Neural progenitor cell (in vitro differentiated cells): ENCODE measurements around the gene CDC42SE2. TPM values are rescaled to one million over a fixed set of nuclear protein-coding genes. Genes with fewer than 3 reads are reported as not detected.

ENCODE experiments used
- DNase-seq: peaks from one replicate; pipeline ENCODE4 v3.0.0-alpha.2; 2016; ENCODE audit warnings: low spot score
- H2AFZ ChIP-seq: fragments of 200-600 bp; sonication (generic); replicated peaks from 2 replicates; pipeline ENCODE4 v1.6.1; 2016; ENCODE audit warnings: antibody characterized with exemption
- H3F3A ChIP-seq: fragments of 200-600 bp; sonication (generic); 2 replicates; pipeline ENCODE4 v1.6.1; 2016; ENCODE audit warnings: antibody characterized with exemption, low read depth
- H3K27ac ChIP-seq: fragments of 200-600 bp; sonication (generic); 2 replicates; pipeline ENCODE4 v1.5.1; 2016; ENCODE audit warnings: mild to moderate bottlenecking
- H3K27me3 ChIP-seq: fragments of 200-600 bp; sonication (generic); 2 replicates; pipeline ENCODE4 v1.6.1; 2016; ENCODE audit warnings: mild to moderate bottlenecking, moderate library complexity
- H3K36me3 ChIP-seq: fragments of 200-600 bp; sonication (generic); 2 replicates; pipeline ENCODE4 v1.5.1; 2016
- H3K4me1 ChIP-seq: fragments of 200-600 bp; sonication (generic); 2 replicates; pipeline ENCODE4 v1.6.1; 2016; ENCODE audit warnings: mixed run types
- H3K4me2 ChIP-seq: fragments of 200-600 bp; sonication (generic); 2 replicates; pipeline ENCODE4 v1.6.1; 2016
- H3K4me3 ChIP-seq: fragments of 200-600 bp; sonication (generic); 2 replicates; pipeline ENCODE4 v1.5.1; 2016
- H3K79me2 ChIP-seq: fragments of 200-600 bp; sonication (generic); 2 replicates; pipeline ENCODE4 v1.6.1; 2016; ENCODE audit warnings: low read depth
- H3K9ac ChIP-seq: fragments of 200-600 bp; sonication (generic); 2 replicates; pipeline ENCODE4 v1.6.1; 2016
- H3K9me3 ChIP-seq: fragments of 200-600 bp; sonication (generic); 2 replicates; pipeline ENCODE4 v1.5.1; 2016; ENCODE audit warnings: low read depth
- H4K20me1 ChIP-seq: fragments of 200-600 bp; sonication (generic); 2 replicates; pipeline ENCODE4 v1.6.1; 2016; ENCODE audit warnings: low read depth
- H3K27ac Mint-ChIP-seq: 3 replicates; pipeline ENCODE4 v1.8.0; 2021; ENCODE audit warnings: mixed read lengths
- H3K27me3 Mint-ChIP-seq: 2 replicates; pipeline ENCODE4 v1.8.0; 2022; ENCODE audit warnings: low read depth, mild to moderate bottlenecking, inconsistent platforms, moderate library complexity, mixed read lengths; ENCODE audit not compliant: insufficient read depth
- H3K36me3 Mint-ChIP-seq: 3 replicates; pipeline ENCODE4 v1.8.0; 2021; ENCODE audit warnings: mixed read lengths
- H3K4me1 Mint-ChIP-seq: 3 replicates; pipeline ENCODE4 v1.8.0; 2021; ENCODE audit warnings: mixed read lengths
- H3K4me3 Mint-ChIP-seq: 3 replicates; pipeline ENCODE4 v1.8.0; 2021; ENCODE audit warnings: mild to moderate bottlenecking, moderate library complexity, mixed read lengths
- H3K9me3 Mint-ChIP-seq: 3 replicates; pipeline ENCODE4 v1.8.0; 2020; ENCODE audit warnings: mixed read lengths
- CTCF ChIP-seq: fragments of 200-600 bp; sonication (generic); IDR thresholded peaks from 2 replicates; pipeline ENCODE4 v1.5.1; 2017; ENCODE audit warnings: antibody characterized with exemption, mild to moderate bottlenecking
- EZH2 ChIP-seq: fragments of 200-600 bp; sonication (generic); IDR thresholded peaks from 2 replicates; pipeline ENCODE4 v1.6.1; 2017; ENCODE audit warnings: antibody characterized with exemption, mild to moderate bottlenecking, moderate library complexity
- EZH2phosphoT487 ChIP-seq: fragments of 200-600 bp; sonication (generic); IDR thresholded peaks from 2 replicates; pipeline ENCODE4 v1.6.1; 2017; ENCODE audit warnings: antibody characterized with exemption
- total RNA-seq: library from RNA; depleted of rRNA; stranded (reverse); fragments of >200 nt; gene quantifications from 2 replicates; pipeline ENCODE4 v1.2.3, GENCODE V29; 2015; ENCODE audit warnings: low replicate concordance

Gene CDC42SE2
- total RNA-seq, 1 donor from 2014 or later: 79.9 TPM

GRCh38 chr5:131256507-131256823 is 7.4 kb upstream of the CDC42SE2 start:
- peaks cover 2% of the 10 kb centered on the region for H3K27me3 Mint-ChIP-seq
- Histone ChIP-seq H3K4me1 (no peaks in the 10 kb centered on the region), H3K27ac (no peak overlapping the region), H2AFZ (no peak overlapping the region), H4K20me1 (no peaks in the 10 kb centered on the region), H3K27me3 (no peaks in the 10 kb centered on the region), H3K4me2 (no peak overlapping the region), H3K4me3 (no peak overlapping the region), H3K79me2 (no peaks in the 10 kb centered on the region), H3K9me3 (no peaks in the 10 kb centered on the region), H3K36me3 (no peaks in the 10 kb centered on the region), H3F3A (no peaks in the 10 kb centered on the region), H3K9ac (no peak overlapping the region)
- DNase-seq: no peak
- H3K4me1 Mint-ChIP-seq: no peaks in the 10 kb centered on the region
- no peaks in the 10 kb centered on the region for H3K36me3 Mint-ChIP-seq
- no peaks in the 10 kb centered on the region for H3K9me3 Mint-ChIP-seq
- H3K4me3 Mint-ChIP-seq: no peak overlapping the region
- no peak overlapping the region for H3K27ac Mint-ChIP-seq
- TF ChIP-seq EZH2phosphoT487: no peak
- TF ChIP-seq CTCF: no peak
- TF ChIP-seq EZH2: no peak

- Histone ChIP-seq H3K4me2 (no peak overlapping the region), H2AFZ (no peak overlapping the region), H3K36me3 (no peaks in the 10 kb centered on the region), H3K27ac (no peak overlapping the region), H4K20me1 (no peaks in the 10 kb centered on the region), H3K27me3 (no peaks in the 10 kb centered on the region), H3K9me3 (no peaks in the 10 kb centered on the region), H3K9ac (no peak overlapping the region), H3F3A (no peaks in the 10 kb centered on the region), H3K4me1 (no peaks in the 10 kb centered on the region), H3K79me2 (no peaks in the 10 kb centered on the region), H3K4me3 (no peak overlapping the region)
- Mint-ChIP-seq H3K36me3 (no peaks in the 10 kb centered on the region), H3K4me1 (peaks cover 5% of the 10 kb centered on the region), H3K4me3 (no peak overlapping the region), H3K27ac (no peak overlapping the region), H3K27me3 (no peaks in the 10 kb centered on the region), H3K9me3 (no peaks in the 10 kb centered on the region)
- TF ChIP-seq CTCF (no peak), EZH2phosphoT487 (no peak), EZH2 (no peak)
- DNase-seq: no peak
Observed at GRCh38 chr5:131258733-131259132, 5.1 kb upstream of the CDC42SE2 start.

- DNase-seq: no peak
- Histone ChIP-seq H3K9me3 (no peaks in the 10 kb centered on the region), H3K4me3 (no peak overlapping the region), H3K9ac (no peak overlapping the region), H3K79me2 (no peaks in the 10 kb centered on the region), H3F3A (peaks cover 4% of the 10 kb centered on the region), H3K27me3 (no peaks in the 10 kb centered on the region), H2AFZ (no peak overlapping the region), H4K20me1 (no peaks in the 10 kb centered on the region), H3K4me2 (no peak overlapping the region), H3K36me3 (no peaks in the 10 kb centered on the region), H3K27ac (no peak overlapping the region), H3K4me1 (no peaks in the 10 kb centered on the region)
- Mint-ChIP-seq H3K9me3 (no peaks in the 10 kb centered on the region), H3K27ac (no peak overlapping the region), H3K4me1 (peaks cover 5% of the 10 kb centered on the region), H3K27me3 (no peaks in the 10 kb centered on the region), H3K36me3 (no peaks in the 10 kb centered on the region), H3K4me3 (no peak overlapping the region)
- no peak for TF ChIP-seq EZH2
- TF ChIP-seq EZH2phosphoT487: no peak
- no peak for TF ChIP-seq CTCF
Observed at GRCh38 chr5:131259326-131259725, 4.5 kb upstream of the CDC42SE2 start.

GRCh38 chr5:131260895-131261294 is 3.0 kb upstream of the CDC42SE2 start:
- Histone ChIP-seq H3K79me2 (peaks cover 14% of the 10 kb centered on the region), H3K9me3 (no peaks in the 10 kb centered on the region), H3K4me2 (no peak overlapping the region), H3K9ac (no peak overlapping the region), H3K27ac (no peak overlapping the region), H3F3A (peaks cover 15% of the 10 kb centered on the region), H3K36me3 (no peaks in the 10 kb centered on the region), H3K27me3 (no peaks in the 10 kb centered on the region), H2AFZ (no peak overlapping the region), H3K4me3 (no peak overlapping the region), H4K20me1 (peaks cover 6% of the 10 kb centered on the region), H3K4me1 (peaks cover 5% of the 10 kb centered on the region)
- no peaks in the 10 kb centered on the region for H3K27me3 Mint-ChIP-seq
- no peak overlapping the region for H3K4me3 Mint-ChIP-seq
- no peak overlapping the region for H3K27ac Mint-ChIP-seq
- no peaks in the 10 kb centered on the region for H3K36me3 Mint-ChIP-seq
- peaks cover 12% of the 10 kb centered on the region for H3K4me1 Mint-ChIP-seq
- H3K9me3 Mint-ChIP-seq: no peaks in the 10 kb centered on the region
- no peak for DNase-seq
- TF ChIP-seq EZH2 (no peak), CTCF (no peak), EZH2phosphoT487 (no peak)
